HepG2 (cell line): ENCODE measurements around the gene SMO. TPM values are rescaled to one million over a fixed set of nuclear protein-coding genes. Genes with fewer than 3 reads are reported as not detected.

Experiments used
- ADNP ChIP-seq: sonication (generic); formaldehyde crosslinking; IDR thresholded peaks from 2 replicates; pipeline ENCODE4 v1.4.0; 2020; ENCODE audit warnings: missing genetic modification reagents
- CBFB ChIP-seq: sonication (generic); formaldehyde crosslinking; IDR thresholded peaks from 2 replicates; pipeline ENCODE4 v1.4.0; 2020; ENCODE audit warnings: missing genetic modification reagents
- CC2D1A ChIP-seq: sonication (generic); formaldehyde crosslinking; IDR thresholded peaks from 2 replicates; pipeline ENCODE4 v1.8.1; 2023; ENCODE audit warnings: mild to moderate bottlenecking, missing genetic modification reagents
- GPBP1L1 ChIP-seq: sonication (generic); formaldehyde crosslinking; IDR thresholded peaks from 2 replicates; pipeline ENCODE4 v1.5.0; 2020; ENCODE audit warnings: mild to moderate bottlenecking, missing genetic modification reagents
- HIVEP1 ChIP-seq: sonication (generic); formaldehyde crosslinking; IDR thresholded peaks from 2 replicates; pipeline ENCODE4 v1.4.0; 2020; ENCODE audit warnings: mild to moderate bottlenecking, missing genetic modification reagents
- KAT2B ChIP-seq: fragments of 150-350 bp; IDR thresholded peaks from 2 replicates; pipeline ENCODE4 v1.6.1; 2014; ENCODE audit warnings: low read depth, low read length, borderline replicate concordance
- KLF12 ChIP-seq: sonication (generic); formaldehyde crosslinking; IDR thresholded peaks from 2 replicates; pipeline ENCODE4 v1.4.0; 2020; ENCODE audit warnings: missing genetic modification reagents, borderline replicate concordance
- MLXIP ChIP-seq: sonication (generic); formaldehyde crosslinking; IDR thresholded peaks from 2 replicates; pipeline ENCODE4 v1.9.0; 2021; ENCODE audit warnings: missing genetic modification reagents, borderline replicate concordance
- MXD3 ChIP-seq: IDR thresholded peaks from 2 replicates; pipeline ENCODE4 v1.6.1; 2016; ENCODE audit warnings: mild to moderate bottlenecking, missing biosample characterization, missing genetic modification reagents
- NFYB ChIP-seq: sonication (generic); formaldehyde crosslinking; IDR thresholded peaks from 2 replicates; pipeline ENCODE4 v1.4.0; 2020; ENCODE audit warnings: missing genetic modification reagents
- REXO4 ChIP-seq: sonication (generic); formaldehyde crosslinking; IDR thresholded peaks from 2 replicates; pipeline ENCODE4 v1.8.0; 2022; ENCODE audit warnings: missing genetic modification reagents, mild to moderate bottlenecking, borderline replicate concordance
- RNF219 ChIP-seq: sonication (generic); formaldehyde crosslinking; IDR thresholded peaks from 2 replicates; pipeline ENCODE4 v1.5.0; 2020; ENCODE audit warnings: mild to moderate bottlenecking, missing genetic modification reagents
- SMARCE1 ChIP-seq: fragments of 450-650 bp; IDR thresholded peaks from 2 replicates; pipeline ENCODE4 v1.6.1; 2017; ENCODE audit warnings: borderline replicate concordance
- TAF15 ChIP-seq: fragments of 200-400 bp; formaldehyde crosslinking; IDR thresholded peaks from one replicate; pipeline ENCODE4 v1.6.1; 2018; ENCODE audit warnings: mild to moderate bottlenecking, low read depth, low read length; ENCODE audit not compliant: poor library complexity, severe bottlenecking
- TOPORS ChIP-seq: sonication (generic); formaldehyde crosslinking; IDR thresholded peaks from 2 replicates; pipeline ENCODE4 v1.8.0; 2023; ENCODE audit warnings: mild to moderate bottlenecking, missing genetic modification reagents
- ZBTB34 ChIP-seq: sonication (generic); formaldehyde crosslinking; IDR thresholded peaks from 2 replicates; pipeline ENCODE4 v1.8.0; 2022; ENCODE audit warnings: mild to moderate bottlenecking, missing genetic modification reagents
- ZFYVE20 ChIP-seq: sonication (generic); formaldehyde crosslinking; IDR thresholded peaks from 2 replicates; pipeline ENCODE4 v1.8.0; 2023; ENCODE audit warnings: low read depth, mild to moderate bottlenecking, moderate library complexity, missing genetic modification reagents, borderline replicate concordance
- ZNF224 ChIP-seq: sonication (generic); formaldehyde crosslinking; IDR thresholded peaks from 2 replicates; pipeline ENCODE4 v1.5.0; 2020; ENCODE audit warnings: mild to moderate bottlenecking, missing genetic modification reagents
- ZNF274 ChIP-seq: sonication (generic); formaldehyde crosslinking; IDR thresholded peaks from 2 replicates; pipeline ENCODE4 v1.5.1; 2020; ENCODE audit warnings: mild to moderate bottlenecking, missing genetic modification reagents
- ZNF644 ChIP-seq: IDR thresholded peaks from 2 replicates; pipeline ENCODE4 v1.6.1; 2016; ENCODE audit warnings: low read depth
- ZSCAN30 ChIP-seq: sonication (generic); formaldehyde crosslinking; IDR thresholded peaks from 2 replicates; pipeline ENCODE4 v1.5.0; 2020; ENCODE audit warnings: mild to moderate bottlenecking, missing genetic modification reagents
- polyA plus RNA-seq, 8 experiments: library from polyadenylated mRNA; depleted of rRNA in 3 of 8; stranded (reverse) in 7 of 8; unstranded in 1 of 8; fragments of >200 nt; fragmentation: Illumina TruSeq in 4 of 8; extraction: Trizol in 4 of 8; gene quantifications; 2 replicates each; pipeline versions ENCODE4 v1.2.1 to v1.2.3, GENCODE V29; 2011 to 2016; ENCODE audit warnings: low read depth in 4 of 8, missing spikeins in 1 of 8, mixed read lengths in 1 of 8; ENCODE audit not compliant: insufficient read depth in 1 of 8
- total RNA-seq, 5 experiments: library from RNA; depleted of rRNA; stranded (reverse); fragments of >200 nt; fragmentation: Illumina TruSeq; extraction: Trizol; gene quantifications; 2 replicates each; pipeline ENCODE4 v1.2.3, GENCODE V29; 2016; ENCODE audit warnings: low read depth in 1 of 5

Gene SMO
- total and polyA plus RNA-seq, 2 of the 13 experiments (the other 11 are each of a cell fraction or from before 2014, with no cell fraction given), result 23.8 to 32.3 TPM

- no peak for TF ChIP-seq MLXIP (CRISPR knock-in tag)
- TF ChIP-seq NFYB (CRISPR knock-in tag), result peak; percentile 51; the same call in 1 of the 2 replicates
- TF ChIP-seq ZNF274, result no peak
- no peak for TF ChIP-seq CC2D1A
- no peak for TF ChIP-seq KAT2B
- TF ChIP-seq ZNF644 (CRISPR knock-in tag), result no peak
- TF ChIP-seq HIVEP1, result peak; percentile 31; the same call in 1 of the 2 replicates
- peak; percentile 72; the same call in 1 of the 2 replicates for TF ChIP-seq CBFB (CRISPR knock-in tag)
- TF ChIP-seq SMARCE1, result no peak
- TF ChIP-seq KLF12 (CRISPR knock-in tag), result 0 out of 2 replicates have a peak, but pooled peaks have one; percentile 86
- TF ChIP-seq ZNF224 (CRISPR knock-in tag), result no peak
- no peak for TF ChIP-seq ADNP (CRISPR knock-in tag)
- TF ChIP-seq GPBP1L1 (CRISPR knock-in tag), result no peak
- no peak for TF ChIP-seq ZFYVE20
- peak; percentile 9; the same call in 1 of the 2 replicates for TF ChIP-seq MXD3 (CRISPR knock-in tag)
- TF ChIP-seq ZSCAN30 (CRISPR knock-in tag), result no peak
- TF ChIP-seq TAF15, result no peak
- TF ChIP-seq ZBTB34, result no peak
- no peak for TF ChIP-seq TOPORS
- TF ChIP-seq REXO4, result no peak
- no peak for TF ChIP-seq RNF219 (CRISPR knock-in tag)
Observed at GRCh38 chr7:129224251-129225205, 36.1 kb downstream of the SMO start, which contains the start of gene AHCYL2 (continued).
